ENCODE data around the gene UPK3BL2.
"Not testable (repeated sequence)": the region's sequence is repeated elsewhere in the genome, so short reads cannot be mapped to it uniquely, and the experiment has no call there.

Gene UPK3BL2

GRCh38 chr7:102514881-102515721, 28.4 kb downstream of the UPK3BL2 start:
- not testable (repeated sequence) for H3K4me1 ChIP-seq (ENCODE audit: insufficient read depth, low read length); H3K36me3 ChIP-seq (ENCODE audit: insufficient read depth, low read length); H3K9me3 ChIP-seq (ENCODE audit: control insufficient read depth, insufficient read depth, low read length); H3K9ac ChIP-seq (ENCODE audit: low read depth, low read length)

- not testable (repeated sequence) for H3K9me3 ChIP-seq (ENCODE audit: control insufficient read depth, insufficient read depth, low read length); H3K9ac ChIP-seq (ENCODE audit: low read depth, low read length); H3K4me1 ChIP-seq (ENCODE audit: insufficient read depth, low read length); H3K36me3 ChIP-seq (ENCODE audit: insufficient read depth, low read length)
Observed at GRCh38 chr7:102512642-102513221, 30.8 kb downstream of the UPK3BL2 start.

GRCh38 chr7:102511860-102512522, 31.5 kb downstream of the UPK3BL2 start:
- H3K4me1 ChIP-seq (ENCODE audit: insufficient read depth, low read length); H3K9me3 ChIP-seq (ENCODE audit: control insufficient read depth, insufficient read depth, low read length); H3K36me3 ChIP-seq (ENCODE audit: insufficient read depth, low read length); H3K9ac ChIP-seq (ENCODE audit: low read depth, low read length): not testable (repeated sequence)

GRCh38 chr7:102510575-102510974, 32.9 kb downstream of the UPK3BL2 start:
- H3K36me3 ChIP-seq (ENCODE audit: insufficient read depth, low read length); H3K4me1 ChIP-seq (ENCODE audit: insufficient read depth, low read length); H3K9me3 ChIP-seq (ENCODE audit: control insufficient read depth, insufficient read depth, low read length); H3K9ac ChIP-seq (ENCODE audit: low read depth, low read length): not testable (repeated sequence)

- not testable (repeated sequence) for H3K4me1 ChIP-seq (ENCODE audit: insufficient read depth, low read length); H3K9me3 ChIP-seq (ENCODE audit: control insufficient read depth, insufficient read depth, low read length); H3K9ac ChIP-seq (ENCODE audit: low read depth, low read length); H3K36me3 ChIP-seq (ENCODE audit: insufficient read depth, low read length)
Observed at GRCh38 chr7:102507410-102508088, 35.9 kb downstream of the UPK3BL2 start.

- not testable (repeated sequence) for H3K36me3 ChIP-seq (ENCODE audit: insufficient read depth, low read length); H3K4me1 ChIP-seq (ENCODE audit: insufficient read depth, low read length); H3K9me3 ChIP-seq (ENCODE audit: control insufficient read depth, insufficient read depth, low read length); H3K9ac ChIP-seq (ENCODE audit: low read depth, low read length)
Observed at GRCh38 chr7:102505298-102506185, 38.0 kb downstream of the UPK3BL2 start.

GRCh38 chr7:102503141-102503540, 40.4 kb downstream of the UPK3BL2 start:
- H3K4me1 ChIP-seq (ENCODE audit: insufficient read depth, low read length); H3K36me3 ChIP-seq (ENCODE audit: insufficient read depth, low read length); H3K9ac ChIP-seq (ENCODE audit: low read depth, low read length); H3K9me3 ChIP-seq (ENCODE audit: control insufficient read depth, insufficient read depth, low read length): not testable (repeated sequence)

GRCh38 chr7:102498321-102498720, 45.2 kb downstream of the UPK3BL2 start:
- H3K9me3 ChIP-seq (ENCODE audit: control insufficient read depth, insufficient read depth, low read length); H3K4me1 ChIP-seq (ENCODE audit: insufficient read depth, low read length); H3K9ac ChIP-seq (ENCODE audit: low read depth, low read length); H3K36me3 ChIP-seq (ENCODE audit: insufficient read depth, low read length): not testable (repeated sequence)

- not testable (repeated sequence) for H3K9me3 ChIP-seq (ENCODE audit: control insufficient read depth, insufficient read depth, low read length); H3K9ac ChIP-seq (ENCODE audit: low read depth, low read length); H3K4me1 ChIP-seq (ENCODE audit: insufficient read depth, low read length); H3K36me3 ChIP-seq (ENCODE audit: insufficient read depth, low read length)
Observed at GRCh38 chr7:102497308-102497707, 46.2 kb downstream of the UPK3BL2 start.

GRCh38 chr7:102496861-102497260, 46.6 kb downstream of the UPK3BL2 start:
- not testable (repeated sequence) for H3K36me3 ChIP-seq (ENCODE audit: insufficient read depth, low read length); H3K4me1 ChIP-seq (ENCODE audit: insufficient read depth, low read length); H3K9me3 ChIP-seq (ENCODE audit: control insufficient read depth, insufficient read depth, low read length); H3K9ac ChIP-seq (ENCODE audit: low read depth, low read length)

GRCh38 chr7:102494473-102495149, 48.9 kb downstream of the UPK3BL2 start:
- H3K4me1 ChIP-seq (ENCODE audit: insufficient read depth, low read length); H3K36me3 ChIP-seq (ENCODE audit: insufficient read depth, low read length); H3K9ac ChIP-seq (ENCODE audit: low read depth, low read length); H3K9me3 ChIP-seq (ENCODE audit: control insufficient read depth, insufficient read depth, low read length): not testable (repeated sequence)

GRCh38 chr7:102494026-102494425, 49.5 kb downstream of the UPK3BL2 start:
- not testable (repeated sequence) for H3K4me1 ChIP-seq (ENCODE audit: insufficient read depth, low read length); H3K9me3 ChIP-seq (ENCODE audit: control insufficient read depth, insufficient read depth, low read length); H3K36me3 ChIP-seq (ENCODE audit: insufficient read depth, low read length); H3K9ac ChIP-seq (ENCODE audit: low read depth, low read length)

GRCh38 chr7:102493220-102493935, 50.1 kb downstream of the UPK3BL2 start:
- H3K9ac ChIP-seq (ENCODE audit: low read depth, low read length); H3K4me1 ChIP-seq (ENCODE audit: insufficient read depth, low read length); H3K9me3 ChIP-seq (ENCODE audit: control insufficient read depth, insufficient read depth, low read length); H3K36me3 ChIP-seq (ENCODE audit: insufficient read depth, low read length): not testable (repeated sequence)

Data from ES-I3 (cell line).